SK-N-SH treated with all-trans-retinoic acid at 6 μM for 48 hours (cell line): ENCODE measurements around the gene DMRTC2.

Source experiments
- RARB ChIP-seq: fragments of 250-450 bp; sonication (Bioruptor Pico); IDR thresholded peaks from 2 replicates; pipeline ENCODE4 v1.8.0; 2021; ENCODE audit warnings: mild to moderate bottlenecking, moderate library complexity
- TCF4 ChIP-seq: fragments of 250-450 bp; sonication (Bioruptor Pico); IDR thresholded peaks from 2 replicates; pipeline ENCODE4 v1.8.0; 2021; ENCODE audit warnings: mild to moderate bottlenecking, moderate library complexity, borderline replicate concordance

DNA sequence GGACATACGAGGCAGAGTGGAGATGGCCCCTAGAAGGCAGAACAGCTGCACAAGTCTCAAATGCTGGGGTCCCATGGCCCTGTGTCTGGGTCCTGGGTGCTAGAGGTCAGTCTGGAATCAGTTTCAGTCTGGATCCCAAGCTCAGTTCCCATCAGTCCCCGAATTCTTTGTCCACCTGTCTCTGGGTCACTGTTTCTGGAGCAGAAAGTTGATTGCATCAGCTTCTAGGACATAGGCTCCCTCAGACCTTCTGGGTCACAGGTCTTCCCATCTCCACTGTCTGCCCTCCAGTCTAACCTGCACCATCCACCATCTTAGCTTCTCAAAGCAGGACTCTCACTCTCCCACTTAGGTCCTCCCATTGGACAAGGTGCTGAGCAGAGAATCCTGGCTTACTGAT lies 5.6 kb upstream of the DMRTC2 start:
- no peak for TF ChIP-seq TCF4 (CRISPR knock-in tag)
- TF ChIP-seq RARB (CRISPR knock-in tag) = no peak
